ES-I3 (cell line): ENCODE data around the gene GLTP.

Source experiments
- H3K36me3 ChIP-seq: 2 replicates; pipeline ENCODE4 v1.6.1; 2013; ENCODE audit warnings: mild to moderate bottlenecking, low read length, control low read depth, moderate library complexity; ENCODE audit not compliant: insufficient read depth
- H3K4me1 ChIP-seq: 2 replicates; pipeline ENCODE4 v1.6.1; 2013; ENCODE audit warnings: mild to moderate bottlenecking, control low read depth, low read length; ENCODE audit not compliant: insufficient read depth
- H3K9ac ChIP-seq: 2 replicates; pipeline ENCODE4 v1.6.1; 2013; ENCODE audit warnings: low read depth, mild to moderate bottlenecking, low read length, moderate library complexity
- H3K9me3 ChIP-seq: 2 replicates; pipeline ENCODE4 v1.6.1; 2013; ENCODE audit warnings: mild to moderate bottlenecking, low read length, moderate library complexity; ENCODE audit not compliant: control insufficient read depth, insufficient read depth

The GLTP gene

GRCh38 chr12:109807954-109808643, 72.2 kb downstream of the GLTP start:
- peaks cover 4% of the 10 kb centered on the region for H3K4me1 ChIP-seq
- no peaks in the 10 kb centered on the region for H3K36me3 ChIP-seq
- no peak overlapping the region for H3K9ac ChIP-seq

GRCh38 chr12:109804820-109805761, 75.2 kb downstream of the GLTP start:
- peaks cover 4% of the 10 kb centered on the region for H3K4me1 ChIP-seq
- no peak overlapping the region for H3K9ac ChIP-seq
- H3K36me3 ChIP-seq: no peaks in the 10 kb centered on the region
- H3K9me3 ChIP-seq: no peaks in the 10 kb centered on the region

More at GRCh38 chr12:109807954-109808643, 72.2 kb downstream of the GLTP start:
- H3K9me3 ChIP-seq: no peaks in the 10 kb centered on the region

- Histone ChIP-seq H3K9me3 (no peaks in the 10 kb centered on the region), H3K4me1 (peaks cover 4% of the 10 kb centered on the region), H3K9ac (no peak overlapping the region), H3K36me3 (no peaks in the 10 kb centered on the region)
Observed at GRCh38 chr12:109803678-109804077, 76.7 kb downstream of the GLTP start.

- no peak overlapping the region for H3K9ac ChIP-seq
- H3K36me3 ChIP-seq: no peaks in the 10 kb centered on the region
- H3K4me1 ChIP-seq: peaks cover 4% of the 10 kb centered on the region
- no peaks in the 10 kb centered on the region for H3K9me3 ChIP-seq
Observed at GRCh38 chr12:109802828-109803227, 77.5 kb downstream of the GLTP start.
